HG02840 (cell line): Measurements from ENCODE around the gene NOP9.

ENCODE experiments used
- ATAC-seq: cut with Tn5 transposase; IDR thresholded peaks from one replicate; pipeline ENCODE4 v1.9.1; 2021; ENCODE audit warnings: mild to moderate bottlenecking, moderate library complexity, moderate number of reproducible peaks; ENCODE audit not compliant: unreplicated experiment, low FRiP score

NOP9 gene

GRCh38 chr14:24280797-24281460 lies 18.7 kb upstream of the NOP9 start:
- no peak for ATAC-seq

- ATAC-seq = no peak
These were observed 18.0 kb upstream of the NOP9 start for GRCh38 chr14:24281636-24282035.

DNA sequence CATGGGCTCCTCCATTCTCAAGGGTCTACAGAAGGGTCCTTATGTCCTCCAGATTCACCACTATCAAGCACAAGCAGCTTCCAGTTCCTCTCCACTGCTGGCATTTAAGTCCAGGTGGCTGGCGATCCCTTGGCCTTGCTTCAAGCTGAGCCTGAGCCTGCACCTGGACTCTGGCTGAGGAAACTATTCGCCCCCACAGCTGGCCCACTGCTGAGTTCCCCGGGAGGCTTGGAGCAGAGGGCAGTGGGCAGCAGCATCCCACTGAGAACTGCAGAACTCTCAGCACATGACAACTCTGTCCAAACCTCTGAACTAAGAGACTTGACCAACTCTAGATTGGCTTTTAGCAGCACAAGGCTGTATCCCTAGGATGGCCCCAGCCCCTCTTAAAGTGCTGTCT lies 16.9 kb upstream of the NOP9 start:
- no peak for ATAC-seq

GRCh38 chr14:24283796-24284460 lies 15.7 kb upstream of the NOP9 start:
- ATAC-seq = no peak

GRCh38 chr14:24284501-24285035 lies 15.1 kb upstream of the NOP9 start:
- no peak for ATAC-seq

- no peak for ATAC-seq
These were observed 14.3 kb upstream of the NOP9 start for GRCh38 chr14:24285351-24285750.

DNA sequence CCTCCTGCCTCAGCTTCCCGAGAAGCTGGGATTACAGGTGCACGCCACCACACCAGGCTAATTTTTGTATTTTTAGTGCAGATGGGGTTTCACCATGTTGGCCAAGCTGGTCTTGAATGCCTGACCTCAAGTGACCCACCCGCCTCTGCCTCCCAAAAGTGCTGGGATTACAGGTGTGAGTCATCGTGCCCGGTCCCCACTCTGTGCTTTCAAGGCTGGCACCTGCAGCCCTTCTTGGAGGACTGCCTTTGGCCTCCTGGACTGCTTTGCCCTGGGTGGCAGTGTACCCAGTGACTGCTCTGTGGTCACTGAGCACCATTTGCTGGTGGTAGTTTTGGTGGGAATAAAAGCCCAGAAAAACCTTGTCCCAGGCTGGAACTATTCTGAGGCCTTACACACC lies 12.7 kb upstream of the NOP9 start:
- no peak for ATAC-seq

GRCh38 chr14:24289649-24290280 lies 9.9 kb upstream of the NOP9 start:
- ATAC-seq = no peak

GRCh38 chr14:24290746-24291145 lies 8.9 kb upstream of the NOP9 start:
- no peak for ATAC-seq

- no peak for ATAC-seq
These were observed 8.1 kb upstream of the NOP9 start for GRCh38 chr14:24291446-24292117.

DNA sequence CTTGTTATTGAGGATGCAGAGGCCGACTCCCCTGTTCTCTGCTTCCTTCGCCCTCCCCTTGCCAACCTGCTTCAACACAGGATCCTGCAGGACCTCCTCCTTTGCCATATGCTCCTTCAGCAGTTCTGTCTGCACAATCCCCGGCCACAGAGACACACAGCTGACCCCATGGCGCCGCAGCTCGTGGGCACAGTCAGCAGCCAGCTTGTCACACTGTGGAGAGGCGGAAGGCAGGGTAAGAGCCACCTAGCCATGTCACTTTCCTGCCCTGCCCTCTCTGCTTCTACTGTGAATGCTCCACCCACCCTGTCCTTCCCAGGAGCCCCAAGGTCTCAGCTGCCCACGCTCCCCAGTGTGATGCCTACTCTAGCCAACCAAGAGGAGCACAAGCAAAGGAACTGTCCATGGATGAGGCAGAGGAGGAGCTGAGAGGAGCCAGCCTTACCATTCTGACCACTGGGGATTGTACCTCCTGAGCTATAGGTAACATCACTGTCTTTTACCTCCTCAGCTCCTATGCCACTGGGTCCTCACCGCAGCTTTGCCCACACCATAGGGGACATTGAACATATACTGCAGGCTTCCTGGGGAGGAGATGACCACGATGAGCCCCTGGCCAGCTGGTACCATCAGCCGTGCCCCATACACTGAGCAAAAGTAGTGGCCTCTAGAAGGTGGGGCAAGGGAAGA lies 7.4 kb upstream of the NOP9 start:
- no peak for ATAC-seq

- no peak for ATAC-seq
These were observed 6.1 kb upstream of the NOP9 start for GRCh38 chr14:24293525-24293924.

DNA sequence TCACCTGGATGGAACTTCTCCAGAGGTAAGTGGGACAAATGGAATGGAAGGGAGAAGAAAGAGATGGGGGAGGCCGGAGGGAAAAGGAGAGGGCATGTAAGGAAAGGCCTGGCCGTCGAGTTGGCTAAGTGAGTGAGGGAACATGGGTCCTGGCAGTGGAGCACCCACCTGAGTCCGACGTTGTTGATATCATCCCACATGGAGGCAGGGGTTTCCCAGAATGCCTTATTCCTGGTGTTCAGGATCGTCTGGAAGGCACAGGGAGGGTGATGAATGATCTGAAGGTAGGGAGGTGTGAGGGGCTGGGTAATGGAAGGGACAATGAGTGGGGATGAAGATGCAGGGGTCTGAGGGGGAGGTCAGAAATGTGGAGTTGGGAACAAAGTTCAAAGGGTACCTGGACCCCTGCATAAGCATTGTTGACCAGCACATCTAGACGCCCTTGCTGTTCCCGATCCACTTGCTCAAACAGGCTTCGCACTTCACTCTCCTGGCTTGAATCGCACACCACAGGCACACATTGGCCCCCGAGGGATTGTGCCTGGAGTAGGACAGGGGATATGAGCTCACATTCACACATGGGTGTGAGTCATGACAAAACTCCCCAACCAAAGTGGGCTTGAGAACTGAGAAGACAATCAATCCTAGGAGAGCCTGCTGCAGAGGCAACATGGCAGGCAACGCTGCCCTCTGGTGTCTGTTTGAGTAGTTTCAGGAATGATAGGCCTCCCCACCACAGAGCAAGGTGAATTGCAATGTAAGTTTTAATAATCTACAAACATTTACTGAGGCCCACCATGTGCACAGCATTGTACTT lies 3.1 kb upstream of the NOP9 start:
- peak; percentile 42 for ATAC-seq

DNA sequence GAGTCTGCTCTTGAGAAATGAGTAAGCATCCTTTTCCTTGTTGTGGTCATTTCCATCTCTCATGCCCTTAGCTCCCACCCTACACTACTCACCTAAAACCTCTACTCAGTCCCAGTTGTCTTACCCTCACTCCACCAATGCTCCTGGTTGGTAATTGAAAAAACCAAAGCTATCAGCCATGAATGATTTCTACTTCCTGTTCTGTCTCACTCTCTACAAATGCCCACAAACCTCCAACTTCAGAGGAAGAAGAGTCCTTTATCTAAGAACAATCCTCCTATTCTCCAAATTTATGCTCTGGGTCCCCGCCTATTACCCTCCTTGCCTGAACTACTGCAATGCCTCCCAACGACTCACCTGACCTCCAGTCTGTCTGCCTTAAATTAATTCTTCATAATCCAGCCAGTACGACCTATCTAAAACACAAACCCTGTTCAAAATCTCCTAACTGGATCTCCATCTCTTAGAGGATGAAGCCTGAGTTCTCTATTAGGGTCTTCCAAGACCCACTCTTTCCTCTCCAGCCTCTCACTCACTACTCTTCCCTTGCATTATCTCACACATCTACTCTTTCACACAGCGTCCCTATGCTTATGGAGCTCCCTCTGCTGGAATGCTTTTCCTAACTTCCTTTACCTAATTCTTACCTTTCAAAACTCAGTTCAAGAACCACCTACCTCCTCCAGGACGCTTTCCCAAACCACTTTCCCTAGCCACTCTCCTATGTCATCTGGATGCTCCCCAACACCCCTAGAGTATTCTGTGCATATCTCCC lies 2.3 kb upstream of the NOP9 start:
- peak; percentile 3 for ATAC-seq

GRCh38 chr14:24298892-24299254 lies 777 bp upstream of the NOP9 start:
- ATAC-seq = no peak

- no peak for ATAC-seq
These were observed 803 bp downstream of the NOP9 start for GRCh38 chr14:24300326-24300980.

GRCh38 chr14:24304019-24304387 lies 4.4 kb downstream of the NOP9 start:
- no peak for ATAC-seq

DNA sequence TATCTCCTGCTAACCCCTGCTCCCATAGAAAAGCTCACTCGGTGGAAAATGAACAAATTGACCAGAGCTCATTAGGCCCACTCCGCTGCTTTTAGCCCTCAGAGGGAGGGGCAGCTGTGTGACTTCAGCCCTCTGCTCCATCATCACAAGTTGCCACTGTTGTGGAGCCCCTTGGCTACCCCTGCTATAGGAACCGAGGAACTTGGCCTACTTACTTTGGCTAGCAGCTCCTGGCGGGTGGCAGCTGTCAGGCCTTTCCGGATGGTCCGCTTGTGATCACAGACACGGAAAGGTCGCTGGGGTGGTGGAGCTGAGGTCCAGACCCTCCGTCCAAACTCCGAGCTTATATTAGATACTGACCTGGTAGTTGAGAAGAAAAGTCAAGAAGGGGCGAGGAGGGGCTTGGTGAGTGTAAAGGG lies 7.5 kb downstream of the NOP9 start:
- no peak for ATAC-seq
